HepG2 (cell line): Measurements from ENCODE around the gene IPO13. TPM values are rescaled to one million over a fixed set of nuclear protein-coding genes. Genes with fewer than 3 reads are reported as not detected.

ENCODE experiments used
- AGO2 ChIP-seq: fragments of 200-400 bp; formaldehyde crosslinking; optimal IDR thresholded peaks from 2 replicates; pipeline ENCODE3; 2017; ENCODE audit warnings: mild to moderate bottlenecking, low read depth, low read length, moderate library complexity
- BHLHE40 ChIP-seq: IDR thresholded peaks from 2 replicates; pipeline ENCODE4 v1.6.1; 2011; ENCODE audit warnings: low read length, improper control_type of control experiment
- GTF2F1 ChIP-seq: fragments of 150-350 bp; IDR thresholded peaks from 2 replicates; pipeline ENCODE4 v1.6.1; 2014; ENCODE audit warnings: low read length
- HNRNPL ChIP-seq: fragments of 200-400 bp; formaldehyde crosslinking; IDR thresholded peaks from 2 replicates; pipeline ENCODE4 v1.6.1; 2017; ENCODE audit warnings: mild to moderate bottlenecking, low read depth, low read length
- REPIN1 ChIP-seq: sonication (generic); formaldehyde crosslinking; IDR thresholded peaks from 2 replicates; pipeline ENCODE4 v1.8.0; 2022; ENCODE audit warnings: missing genetic modification reagents, low read depth, mild to moderate bottlenecking, borderline replicate concordance
- ZNF343 ChIP-seq: sonication (generic); formaldehyde crosslinking; IDR thresholded peaks from 2 replicates; pipeline ENCODE4 v1.4.0; 2020; ENCODE audit warnings: mild to moderate bottlenecking, missing genetic modification reagents
- ZNF547 ChIP-seq: sonication (generic); formaldehyde crosslinking; IDR thresholded peaks from 2 replicates; pipeline ENCODE4 v1.5.1; 2020; ENCODE audit warnings: mild to moderate bottlenecking, missing genetic modification reagents
- ZNF839 ChIP-seq: sonication (generic); formaldehyde crosslinking; IDR thresholded peaks from 2 replicates; pipeline ENCODE4 v1.4.0; 2020; ENCODE audit warnings: missing genetic modification reagents, mild to moderate bottlenecking, borderline replicate concordance
- polyA plus RNA-seq, 8 experiments: library from polyadenylated mRNA; depleted of rRNA in 3 of 8; stranded (reverse) in 7 of 8; unstranded in 1 of 8; fragments of >200 nt; fragmentation: Illumina TruSeq in 4 of 8; extraction: Trizol in 4 of 8; gene quantifications; 2 replicates each; pipeline versions ENCODE4 v1.2.1 to v1.2.3, GENCODE V29; 2011 to 2016; ENCODE audit warnings: low read depth in 4 of 8, missing spikeins in 1 of 8, mixed read lengths in 1 of 8; ENCODE audit not compliant: insufficient read depth in 1 of 8
- total RNA-seq, 5 experiments: library from RNA; depleted of rRNA; stranded (reverse); fragments of >200 nt; fragmentation: Illumina TruSeq; extraction: Trizol; gene quantifications; 2 replicates each; pipeline ENCODE4 v1.2.3, GENCODE V29; 2016; ENCODE audit warnings: low read depth in 1 of 5
- TF ChIP-seq, protein P1 (sequence below): IDR thresholded peaks from 2 replicates; pipeline ENCODE4 v1.6.1; 2016; ENCODE audit warnings: control low read depth
- TF ChIP-seq, protein P2 (sequence below): sonication (generic); formaldehyde crosslinking; IDR thresholded peaks from one replicate; pipeline ENCODE4 v1.5.1; 2020; ENCODE audit warnings: mild to moderate bottlenecking, missing genetic modification reagents; ENCODE audit errors: not compliant biosample characterization

Gene IPO13
- total and polyA plus RNA-seq, 2 of the 13 experiments (the other 11 are each of a cell fraction or from before 2014, with no cell fraction given) = 12.9 to 15.6 TPM

DNA sequence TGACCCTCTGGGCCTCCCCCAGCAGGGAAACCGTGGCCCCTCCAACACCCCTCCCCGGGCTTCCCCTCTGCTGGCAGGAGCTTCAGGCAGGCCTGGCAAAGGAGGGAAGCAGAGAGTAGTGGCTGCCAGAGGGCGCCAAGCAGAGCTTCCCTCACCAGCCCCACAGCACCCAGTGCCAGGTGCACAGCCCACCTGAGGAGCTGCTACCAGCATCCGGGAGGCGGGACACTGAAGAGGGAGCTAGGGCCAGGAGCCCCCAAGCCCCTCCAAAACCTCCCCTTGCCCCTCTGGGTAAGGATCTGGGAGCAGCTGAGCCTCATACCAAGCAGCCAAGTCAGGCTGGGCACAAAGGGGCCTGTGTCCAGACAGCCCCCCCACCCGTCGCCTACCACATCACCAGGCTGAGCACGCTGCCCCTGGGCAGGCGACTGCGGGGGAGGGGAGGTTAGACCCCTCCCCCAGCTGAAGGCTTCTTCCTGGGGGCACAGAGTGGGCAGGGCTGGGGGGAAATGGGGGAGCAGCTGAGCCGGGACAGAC is 64.3 kb downstream of the IPO13 start (continued):
- TF ChIP-seq ZNF547 (no peak), ZNF343 (CRISPR knock-in tag) (no peak), GTF2F1 (no peak), ZNF839 (CRISPR knock-in tag) (no peak), BHLHE40 (no peak), REPIN1 (CRISPR knock-in tag) (no peak), HNRNPL (peak; percentile 8), AGO2 (peak; percentile 28)
- TF ChIP-seq, protein P1, sequence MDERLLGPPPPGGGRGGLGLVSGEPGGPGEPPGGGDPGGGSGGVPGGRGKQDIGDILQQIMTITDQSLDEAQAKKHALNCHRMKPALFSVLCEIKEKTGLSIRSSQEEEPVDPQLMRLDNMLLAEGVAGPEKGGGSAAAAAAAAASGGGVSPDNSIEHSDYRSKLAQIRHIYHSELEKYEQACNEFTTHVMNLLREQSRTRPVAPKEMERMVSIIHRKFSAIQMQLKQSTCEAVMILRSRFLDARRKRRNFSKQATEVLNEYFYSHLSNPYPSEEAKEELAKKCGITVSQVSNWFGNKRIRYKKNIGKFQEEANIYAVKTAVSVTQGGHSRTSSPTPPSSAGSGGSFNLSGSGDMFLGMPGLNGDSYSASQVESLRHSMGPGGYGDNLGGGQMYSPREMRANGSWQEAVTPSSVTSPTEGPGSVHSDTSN = no peak
- TF ChIP-seq, protein P2, sequence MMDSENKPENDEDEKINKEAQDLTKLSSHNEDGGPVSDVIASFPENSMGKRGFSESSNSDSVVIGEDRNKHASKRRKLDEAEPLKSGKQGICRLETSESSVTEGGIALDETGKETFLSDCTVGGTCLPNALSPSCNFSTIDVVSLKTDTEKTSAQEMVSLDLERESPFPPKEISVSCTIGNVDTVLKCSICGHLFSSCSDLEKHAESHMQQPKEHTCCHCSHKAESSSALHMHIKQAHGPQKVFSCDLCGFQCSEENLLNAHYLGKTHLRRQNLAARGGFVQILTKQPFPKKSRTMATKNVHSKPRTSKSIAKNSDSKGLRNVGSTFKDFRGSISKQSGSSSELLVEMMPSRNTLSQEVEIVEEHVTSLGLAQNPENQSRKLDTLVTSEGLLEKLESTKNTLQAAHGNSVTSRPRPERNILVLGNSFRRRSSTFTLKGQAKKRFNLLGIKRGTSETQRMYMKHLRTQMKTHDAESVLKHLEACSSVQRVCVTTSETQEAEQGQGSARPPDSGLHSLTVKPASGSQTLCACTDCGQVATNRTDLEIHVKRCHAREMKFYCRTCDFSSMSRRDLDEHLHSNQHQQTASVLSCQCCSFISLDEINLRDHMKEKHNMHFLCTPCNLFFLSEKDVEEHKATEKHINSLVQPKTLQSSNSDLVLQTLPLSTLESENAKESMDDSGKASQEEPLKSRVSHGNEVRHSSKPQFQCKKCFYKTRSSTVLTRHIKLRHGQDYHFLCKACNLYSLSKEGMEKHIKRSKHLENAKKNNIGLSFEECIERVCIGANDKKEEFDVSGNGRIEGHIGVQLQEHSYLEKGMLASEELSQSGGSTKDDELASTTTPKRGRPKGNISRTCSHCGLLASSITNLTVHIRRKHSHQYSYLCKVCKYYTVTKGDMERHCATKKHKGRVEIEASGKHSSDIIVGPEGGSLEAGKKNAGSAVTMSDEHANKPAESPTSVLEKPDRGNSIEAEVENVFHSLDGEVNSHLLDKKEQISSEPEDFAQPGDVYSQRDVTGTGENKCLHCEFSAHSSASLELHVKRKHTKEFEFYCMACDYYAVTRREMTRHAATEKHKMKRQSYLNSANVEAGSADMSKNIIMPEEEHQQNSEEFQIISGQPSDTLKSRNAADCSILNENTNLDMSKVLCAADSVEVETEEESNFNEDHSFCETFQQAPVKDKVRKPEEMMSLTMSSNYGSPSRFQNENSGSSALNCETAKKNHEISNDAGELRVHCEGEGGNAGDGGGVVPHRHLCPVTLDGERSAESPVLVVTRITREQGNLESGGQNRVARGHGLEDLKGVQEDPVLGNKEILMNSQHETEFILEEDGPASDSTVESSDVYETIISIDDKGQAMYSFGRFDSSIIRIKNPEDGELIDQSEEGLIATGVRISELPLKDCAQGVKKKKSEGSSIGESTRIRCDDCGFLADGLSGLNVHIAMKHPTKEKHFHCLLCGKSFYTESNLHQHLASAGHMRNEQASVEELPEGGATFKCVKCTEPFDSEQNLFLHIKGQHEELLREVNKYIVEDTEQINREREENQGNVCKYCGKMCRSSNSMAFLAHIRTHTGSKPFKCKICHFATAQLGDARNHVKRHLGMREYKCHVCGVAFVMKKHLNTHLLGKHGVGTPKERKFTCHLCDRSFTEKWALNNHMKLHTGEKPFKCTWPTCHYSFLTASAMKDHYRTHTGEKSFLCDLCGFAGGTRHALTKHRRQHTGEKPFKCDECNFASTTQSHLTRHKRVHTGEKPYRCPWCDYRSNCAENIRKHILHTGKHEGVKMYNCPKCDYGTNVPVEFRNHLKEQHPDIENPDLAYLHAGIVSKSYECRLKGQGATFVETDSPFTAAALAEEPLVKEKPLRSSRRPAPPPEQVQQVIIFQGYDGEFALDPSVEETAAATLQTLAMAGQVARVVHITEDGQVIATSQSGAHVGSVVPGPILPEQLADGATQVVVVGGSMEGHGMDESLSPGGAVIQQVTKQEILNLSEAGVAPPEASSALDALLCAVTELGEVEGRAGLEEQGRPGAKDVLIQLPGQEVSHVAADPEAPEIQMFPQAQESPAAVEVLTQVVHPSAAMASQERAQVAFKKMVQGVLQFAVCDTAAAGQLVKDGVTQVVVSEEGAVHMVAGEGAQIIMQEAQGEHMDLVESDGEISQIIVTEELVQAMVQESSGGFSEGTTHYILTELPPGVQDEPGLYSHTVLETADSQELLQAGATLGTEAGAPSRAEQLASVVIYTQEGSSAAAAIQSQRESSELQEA (CRISPR knock-in tag) = no peak
- TF ChIP-seq, all 625 proteins: peak for 6
